ENCODE measurements around the gene NACA.

Gene NACA

DNA sequence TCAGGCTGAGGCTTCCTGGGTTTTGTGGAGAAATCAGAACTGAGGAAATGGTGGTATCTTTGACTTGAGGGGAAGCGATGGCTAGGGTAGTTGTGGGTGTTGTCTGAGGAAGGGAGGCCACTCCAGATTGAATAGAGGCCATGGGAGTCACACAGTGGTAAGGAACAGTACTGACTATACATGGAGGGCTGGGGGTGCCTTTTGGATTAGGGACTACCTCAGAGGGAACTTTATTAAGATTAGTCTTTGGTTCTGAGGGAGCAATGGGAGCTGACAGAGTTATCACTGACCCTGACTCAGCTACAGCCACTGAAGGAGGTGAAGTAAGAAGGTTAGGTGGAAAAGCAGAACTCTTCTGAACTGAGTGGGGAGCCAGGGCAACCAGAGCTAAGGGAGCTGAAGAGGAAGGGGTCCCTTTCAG is 4.4 kb downstream of the NACA start:
- TF ChIP-seq, protein P1, sequence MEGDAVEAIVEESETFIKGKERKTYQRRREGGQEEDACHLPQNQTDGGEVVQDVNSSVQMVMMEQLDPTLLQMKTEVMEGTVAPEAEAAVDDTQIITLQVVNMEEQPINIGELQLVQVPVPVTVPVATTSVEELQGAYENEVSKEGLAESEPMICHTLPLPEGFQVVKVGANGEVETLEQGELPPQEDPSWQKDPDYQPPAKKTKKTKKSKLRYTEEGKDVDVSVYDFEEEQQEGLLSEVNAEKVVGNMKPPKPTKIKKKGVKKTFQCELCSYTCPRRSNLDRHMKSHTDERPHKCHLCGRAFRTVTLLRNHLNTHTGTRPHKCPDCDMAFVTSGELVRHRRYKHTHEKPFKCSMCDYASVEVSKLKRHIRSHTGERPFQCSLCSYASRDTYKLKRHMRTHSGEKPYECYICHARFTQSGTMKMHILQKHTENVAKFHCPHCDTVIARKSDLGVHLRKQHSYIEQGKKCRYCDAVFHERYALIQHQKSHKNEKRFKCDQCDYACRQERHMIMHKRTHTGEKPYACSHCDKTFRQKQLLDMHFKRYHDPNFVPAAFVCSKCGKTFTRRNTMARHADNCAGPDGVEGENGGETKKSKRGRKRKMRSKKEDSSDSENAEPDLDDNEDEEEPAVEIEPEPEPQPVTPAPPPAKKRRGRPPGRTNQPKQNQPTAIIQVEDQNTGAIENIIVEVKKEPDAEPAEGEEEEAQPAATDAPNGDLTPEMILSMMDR (conservative IDR thresholded peaks at IDR 0.05; ENCODE audit: control insufficient read depth, insufficient read depth, low read depth, low read length), result no peak
- DNase-seq (ENCODE audit: low read depth), result no peak
- H3K4me3 ChIP-seq (ENCODE audit: control insufficient read depth, low read depth, low read length), result no peak overlapping the region

DNA sequence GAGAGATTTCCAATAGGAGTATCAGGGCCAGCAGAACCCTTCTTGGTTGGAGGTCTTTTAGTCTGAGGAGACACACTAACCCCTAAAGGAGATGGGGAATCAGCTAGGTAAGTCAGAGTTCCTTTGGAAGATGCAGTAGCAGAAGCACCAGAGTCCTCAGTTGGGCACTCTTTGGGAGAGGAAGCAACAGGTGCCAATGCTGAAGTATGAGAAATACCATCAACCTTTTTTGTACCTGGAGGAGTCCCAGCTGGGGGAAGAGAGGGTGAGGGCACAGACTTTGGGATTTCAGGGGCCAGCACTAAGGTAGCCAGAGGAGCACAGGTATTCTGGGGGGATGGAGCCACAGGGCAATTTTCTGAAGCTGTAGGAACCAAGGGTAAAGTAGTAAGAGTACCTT is 6.0 kb downstream of the NACA start:
- H3K4me3 ChIP-seq (ENCODE audit: control insufficient read depth, low read depth, low read length), result no peak overlapping the region
- TF ChIP-seq, protein P1 (conservative IDR thresholded peaks at IDR 0.05; ENCODE audit: control insufficient read depth, insufficient read depth, low read depth, low read length), result no peak

DNA sequence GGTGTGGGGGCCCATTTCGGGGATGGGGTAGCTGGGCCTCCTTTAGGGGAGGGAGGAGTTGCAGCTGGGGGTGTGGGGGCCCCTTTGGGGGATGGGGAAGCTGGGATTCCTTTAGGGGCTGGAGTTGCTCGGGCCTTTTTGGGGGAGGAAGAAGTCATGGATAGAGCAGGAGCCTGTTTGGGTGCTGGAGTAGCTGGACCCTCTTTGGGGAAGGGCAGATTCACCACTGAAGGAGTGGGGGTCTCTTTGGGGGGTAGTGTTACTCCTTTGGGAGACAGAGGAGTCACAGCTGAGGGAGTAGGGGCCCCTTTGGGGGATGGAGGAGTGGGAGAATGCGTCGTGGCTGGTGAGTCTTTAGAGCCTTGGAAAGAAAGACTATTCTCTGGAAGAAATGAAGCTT is 6.5 kb downstream of the NACA start:
- no peak for DNase-seq (ENCODE audit: low read depth)
- TF ChIP-seq, protein P1 (conservative IDR thresholded peaks at IDR 0.05; ENCODE audit: control insufficient read depth, insufficient read depth, low read depth, low read length), result no peak
- no peak overlapping the region for H3K4me3 ChIP-seq (ENCODE audit: control insufficient read depth, low read depth, low read length)

More for the DNA sequence above, 6.0 kb downstream of the NACA start:
- no peak for DNase-seq (ENCODE audit: low read depth)

DNA sequence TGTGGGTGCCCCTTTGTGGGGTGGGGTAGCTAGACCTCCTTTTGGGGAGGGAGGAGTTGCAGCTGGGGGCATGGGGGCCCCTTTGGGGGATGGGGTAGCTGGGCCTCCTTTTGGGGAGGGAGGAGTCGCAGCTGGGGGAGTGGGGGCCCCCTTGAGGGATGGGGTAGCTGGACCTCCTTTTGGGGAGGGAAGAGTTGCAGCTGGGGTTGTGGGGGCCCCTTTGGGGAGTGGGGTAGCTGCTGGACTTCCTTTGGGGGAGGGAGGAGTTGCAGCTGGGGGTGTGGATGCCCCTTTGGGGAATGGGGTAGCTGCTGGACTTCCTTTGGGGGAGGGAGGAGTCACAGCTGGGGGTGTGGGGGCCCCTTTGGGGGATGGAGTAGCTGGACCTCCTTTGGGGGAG is 7.0 kb downstream of the NACA start:
- H3K4me3 ChIP-seq (ENCODE audit: control insufficient read depth, low read depth, low read length), result no peak overlapping the region
- TF ChIP-seq, protein P1 (conservative IDR thresholded peaks at IDR 0.05; ENCODE audit: control insufficient read depth, insufficient read depth, low read depth, low read length), result no peak
- no peak for DNase-seq (ENCODE audit: low read depth)

DNA sequence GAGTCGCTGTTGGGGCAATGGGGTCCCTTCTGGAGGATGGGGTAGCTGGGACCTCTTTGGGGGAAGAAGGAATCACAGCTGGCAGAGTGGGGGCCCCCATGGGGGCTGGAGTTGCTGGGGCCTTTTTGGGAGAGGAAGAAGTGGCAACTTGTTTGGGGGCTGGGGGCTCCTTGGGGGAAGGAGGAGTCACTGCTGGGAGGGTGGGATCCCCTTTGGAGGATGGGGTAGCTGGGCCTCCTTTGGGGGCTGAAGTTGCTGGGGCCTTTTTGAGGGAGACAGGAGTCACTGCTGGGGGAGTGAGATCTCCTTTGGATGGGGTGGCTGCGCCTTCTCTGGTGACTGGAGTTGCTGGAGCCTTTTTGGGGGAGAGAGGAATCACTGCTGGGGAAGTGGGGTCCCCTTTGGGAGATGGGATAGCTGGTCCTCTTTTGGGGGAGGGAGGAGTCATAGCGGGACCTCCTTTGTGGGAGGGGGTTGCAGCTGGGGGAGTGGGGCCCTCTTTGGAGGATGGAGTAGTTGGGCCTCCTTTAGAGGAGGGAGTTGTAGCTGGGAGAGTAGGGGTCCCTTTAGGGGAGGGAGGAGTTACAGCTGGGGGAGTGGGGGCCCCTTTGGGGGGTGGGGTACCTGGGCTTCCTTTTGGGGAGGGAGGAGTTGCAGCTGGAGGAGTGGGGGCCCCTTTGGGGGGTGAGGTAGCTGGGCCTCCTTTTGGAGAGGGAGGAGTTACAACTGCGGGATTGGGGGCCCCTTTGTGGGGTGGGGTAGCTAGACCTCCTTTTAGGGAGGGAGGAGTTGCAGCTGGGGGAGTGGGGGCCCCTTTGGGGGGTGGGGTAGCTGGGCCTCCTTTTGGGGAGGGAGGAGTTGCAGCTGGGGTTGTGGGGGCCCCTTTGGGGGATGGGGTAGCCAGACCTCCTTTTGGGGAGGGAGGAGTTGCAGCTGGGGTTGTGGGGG is 7.9 kb downstream of the NACA start:
- TF ChIP-seq, protein P1 (conservative IDR thresholded peaks at IDR 0.05; ENCODE audit: control insufficient read depth, insufficient read depth, low read depth, low read length), result no peak
- H3K4me3 ChIP-seq (ENCODE audit: control insufficient read depth, low read depth, low read length), result no peak overlapping the region
- no peak for DNase-seq (ENCODE audit: low read depth)

DNA sequence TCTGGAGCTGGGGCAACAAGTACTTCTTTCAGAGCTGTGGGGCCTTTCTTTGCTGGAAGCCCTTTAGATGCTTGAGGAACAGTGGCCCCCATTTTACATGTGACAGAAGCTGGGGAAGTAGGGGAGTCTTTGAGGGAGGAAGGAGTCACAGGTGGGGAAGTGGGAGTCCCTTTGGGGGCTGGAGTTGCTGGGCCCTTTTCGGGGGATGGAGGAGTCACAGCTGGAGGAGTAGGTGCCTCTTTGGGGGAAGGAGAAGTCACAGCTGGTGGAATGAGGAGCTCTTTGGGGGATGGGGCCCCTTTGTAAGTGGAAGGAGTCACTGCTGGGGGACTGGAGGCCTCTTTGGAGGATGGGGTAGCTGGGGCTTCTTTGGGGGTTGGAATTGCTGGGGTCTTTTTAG is 8.6 kb downstream of the NACA start:
- TF ChIP-seq, protein P1 (conservative IDR thresholded peaks at IDR 0.05; ENCODE audit: control insufficient read depth, insufficient read depth, low read depth, low read length), result no peak
- no peak overlapping the region for H3K4me3 ChIP-seq (ENCODE audit: control insufficient read depth, low read depth, low read length)
- no peak for DNase-seq (ENCODE audit: low read depth)
